Right ventricle myocardium inferior (tissue), 1 donor: Measurements from ENCODE around the gene PYY. TPM values are rescaled to one million over a fixed set of nuclear protein-coding genes. Genes with fewer than 3 reads are reported as not detected.
"Not testable (repeated sequence)": the region's sequence is repeated elsewhere in the genome, so short reads cannot be mapped to it uniquely, and the experiment has no call there.

Experiments used
- ATAC-seq: fragments of 200-7000 bp; cut with Tn5 transposase; one replicate; pipeline ENCODE4 v1.9.1; 2020; ENCODE audit warnings: mild to moderate bottlenecking, moderate library complexity
- DNase-seq: peaks from one replicate; pipeline ENCODE4 v3.0.0; 2021; ENCODE audit errors: missing footprints
- intact Hi-C: fragments of 100-400 bp; cut with DNase I; formaldehyde crosslinking; loops from one replicate; pipeline ENCODE4 v1.11.0; 2022
- total RNA-seq: library from RNA; stranded (reverse); fragmentation: NEBNext Ultra II Directional; extraction: Animal tissue kit (Norgen Biotek cat#: 25700); gene quantifications from one replicate; pipeline ENCODE4 v1.2.1, GENCODE V29; 2021
- donor health status: DM: no; HTN: yes; CAD: no; lungs with severe emphysema.

Gene PYY
- total RNA-seq, 1 donor from 2014 or later = not detected

GRCh38 chr17:43952724-43953666 is 745 bp downstream of the PYY start:
- intact Hi-C loops = no loop called here
- ATAC-seq (no peak), DNase-seq (no peak)

GRCh38 chr17:43952351-43952723 is 1.4 kb downstream of the PYY start:
- no peak for DNase-seq
- intact Hi-C loops = no loop called here
- no peak for ATAC-seq

- no peak for ATAC-seq
- DNase-seq = no peak
- intact Hi-C loops = no loop called here
Measured at GRCh38 chr17:43951750-43952149, 2.0 kb downstream of the PYY start.

GRCh38 chr17:43950554-43950953 is 3.2 kb downstream of the PYY start:
- intact Hi-C loops = no loop called here
- DNase-seq = no peak

GRCh38 chr17:43949781-43950180 is 4.0 kb downstream of the PYY start:
- DNase-seq = no peak
- intact Hi-C loops = loop anchor here (10.0 kb wide), 1 partner anchor 95 kb away; no protein-coding TSS in a partner anchor
- ATAC-seq = no peak

More at GRCh38 chr17:43950554-43950953, 3.2 kb downstream of the PYY start:
- ATAC-seq = no peak

- DNase-seq (no peak), ATAC-seq (no peak)
- intact Hi-C loops = loop anchor here (10.0 kb wide), 1 partner anchor 98 kb away; no protein-coding TSS in a partner anchor
Measured at GRCh38 chr17:43946781-43947180, 7.0 kb downstream of the PYY start.

GRCh38 chr17:43945074-43945829 is 8.5 kb downstream of the PYY start:
- DNase-seq (no peak), ATAC-seq (no peak)
- intact Hi-C loops = loop anchor here (10.0 kb wide), 1 partner anchor 100 kb away; no protein-coding TSS in a partner anchor

GRCh38 chr17:43942051-43942685 is 11.6 kb downstream of the PYY start, which contains the start of gene PPY:
Gene PPY, minus strand, starts transcription at chr17:43942476. Its CDS starts 822 bp downstream, at chr17:43941654.
- intact Hi-C loops = loop anchor here (10.0 kb wide), 1 partner anchor 103 kb away; no protein-coding TSS in a partner anchor
- DNase-seq (no peak), ATAC-seq (no peak)

- DNase-seq (no peak), ATAC-seq (peak; percentile 48)
- intact Hi-C loops = loop anchor here (10.0 kb wide), 1 partner anchor 104 kb away; no protein-coding TSS in a partner anchor
Measured at GRCh38 chr17:43940630-43941029, 13.1 kb downstream of the PYY start.

- intact Hi-C loops = loop anchor here (10.0 kb wide), 1 partner anchor 105 kb away; no protein-coding TSS in a partner anchor
- ATAC-seq = no peak
- DNase-seq = no peak
Measured at GRCh38 chr17:43939886-43940285, 13.9 kb downstream of the PYY start.

- DNase-seq, ATAC-seq, intact Hi-C loops: not testable (repeated sequence)
Measured at GRCh38 chr17:43939452-43939851, 14.3 kb downstream of the PYY start.

GRCh38 chr17:43938838-43939182 is 14.9 kb downstream of the PYY start:
- intact Hi-C loops = no loop called here
- no peak for DNase-seq
- no peak for ATAC-seq

- DNase-seq (no peak), ATAC-seq (no peak)
- intact Hi-C loops = no loop called here
Measured at GRCh38 chr17:43936434-43936833, 17.3 kb downstream of the PYY start.

GRCh38 chr17:43935926-43936261 is 17.8 kb downstream of the PYY start:
- DNase-seq = no peak
- intact Hi-C loops = no loop called here
- ATAC-seq = no peak

GRCh38 chr17:43935204-43935925 is 18.4 kb downstream of the PYY start:
- DNase-seq (no peak), ATAC-seq (no peak)
- intact Hi-C loops = no loop called here

- no peak for DNase-seq
Measured at GRCh38 chr17:43932923-43933322, 20.8 kb downstream of the PYY start.

GRCh38 chr17:43932357-43932756 is 21.4 kb downstream of the PYY start:
- ATAC-seq (no peak), DNase-seq (no peak)
- intact Hi-C loops = no loop called here

More at GRCh38 chr17:43932923-43933322, 20.8 kb downstream of the PYY start:
- no peak for ATAC-seq
- intact Hi-C loops = no loop called here

- ATAC-seq = no peak
- intact Hi-C loops = no loop called here
- DNase-seq = no peak
Measured at GRCh38 chr17:43931062-43931571, 22.6 kb downstream of the PYY start.
